GM13977 (cell line): ENCODE results near the gene SBK3.

Experiments used
- DNase-seq: peaks from one replicate; pipeline ENCODE4 v3.0.0; 2012; ENCODE audit warnings: low spot score
- CTCF ChIP-seq: IDR thresholded peaks from 2 replicates; pipeline ENCODE4 v1.5.1; 2012; ENCODE audit warnings: mild to moderate bottlenecking, control low read depth; ENCODE audit not compliant: insufficient read depth; ENCODE audit errors: extremely low read depth, missing control alignments
- in situ Hi-C: fragments of 300-500 bp; cut with MboI; formaldehyde crosslinking; loops from one replicate; pipeline ENCODE4 v1.12.0; 2022; ENCODE audit warnings: low sequenced_read_pairs, low pct_unique_long_range_greater_than_20kb, mixed read lengths, inconsistent platforms; ENCODE audit not compliant: unreplicated experiment

The SBK3 gene

GRCh38 chr19:55554302-55554701, 9.0 kb upstream of the SBK3 start:
- no peak for TF ChIP-seq CTCF
- in situ Hi-C loops: no loop called here
- DNase-seq: no peak

- no peak for TF ChIP-seq CTCF
- no peak for DNase-seq
- in situ Hi-C loops: no loop called here
Observed at GRCh38 chr19:55553217-55554182, 8.2 kb upstream of the SBK3 start.

- DNase-seq: no peak
- TF ChIP-seq CTCF: no peak
- in situ Hi-C loops: no loop called here
Observed at GRCh38 chr19:55552620-55553019, 7.3 kb upstream of the SBK3 start.

- no peak for TF ChIP-seq CTCF
- no peak for DNase-seq
- in situ Hi-C loops: no loop called here
Observed at GRCh38 chr19:55552206-55552605, 6.9 kb upstream of the SBK3 start.

GRCh38 chr19:55550321-55550650, 4.9 kb upstream of the SBK3 start:
- DNase-seq: no peak
- no peak for TF ChIP-seq CTCF
- in situ Hi-C loops: no loop called here

- no peak for TF ChIP-seq CTCF
- in situ Hi-C loops: no loop called here
- no peak for DNase-seq
Observed at GRCh38 chr19:55549500-55550320, 4.4 kb upstream of the SBK3 start.
